HG03457 (cell line): Measurements from ENCODE around the gene SYCN.

Source experiments
- ATAC-seq: cut with Tn5 transposase; IDR thresholded peaks from one replicate; pipeline ENCODE4 v1.9.1; 2021; ENCODE audit warnings: moderate number of reproducible peaks; ENCODE audit not compliant: unreplicated experiment

SYCN gene

GRCh38 chr19:39156326-39157230 is 47.5 kb downstream of the SYCN start:
- no peak for ATAC-seq

GRCh38 chr19:39155741-39156140 is 48.3 kb downstream of the SYCN start:
- no peak for ATAC-seq

GRCh38 chr19:39155114-39155700 is 48.9 kb downstream of the SYCN start:
- ATAC-seq: no peak

- no peak for ATAC-seq
These were observed 49.4 kb downstream of the SYCN start for GRCh38 chr19:39154629-39155100.

- no peak for ATAC-seq
These were observed 49.9 kb downstream of the SYCN start for GRCh38 chr19:39154100-39154628.
